Measurements from ENCODE around the gene GBX2. TPM values are rescaled to one million over a fixed set of nuclear protein-coding genes. Genes with fewer than 3 reads are reported as not detected.

The GBX2 gene
- total RNA-seq, 1 donor from 2014 or later, result not detected

DNA sequence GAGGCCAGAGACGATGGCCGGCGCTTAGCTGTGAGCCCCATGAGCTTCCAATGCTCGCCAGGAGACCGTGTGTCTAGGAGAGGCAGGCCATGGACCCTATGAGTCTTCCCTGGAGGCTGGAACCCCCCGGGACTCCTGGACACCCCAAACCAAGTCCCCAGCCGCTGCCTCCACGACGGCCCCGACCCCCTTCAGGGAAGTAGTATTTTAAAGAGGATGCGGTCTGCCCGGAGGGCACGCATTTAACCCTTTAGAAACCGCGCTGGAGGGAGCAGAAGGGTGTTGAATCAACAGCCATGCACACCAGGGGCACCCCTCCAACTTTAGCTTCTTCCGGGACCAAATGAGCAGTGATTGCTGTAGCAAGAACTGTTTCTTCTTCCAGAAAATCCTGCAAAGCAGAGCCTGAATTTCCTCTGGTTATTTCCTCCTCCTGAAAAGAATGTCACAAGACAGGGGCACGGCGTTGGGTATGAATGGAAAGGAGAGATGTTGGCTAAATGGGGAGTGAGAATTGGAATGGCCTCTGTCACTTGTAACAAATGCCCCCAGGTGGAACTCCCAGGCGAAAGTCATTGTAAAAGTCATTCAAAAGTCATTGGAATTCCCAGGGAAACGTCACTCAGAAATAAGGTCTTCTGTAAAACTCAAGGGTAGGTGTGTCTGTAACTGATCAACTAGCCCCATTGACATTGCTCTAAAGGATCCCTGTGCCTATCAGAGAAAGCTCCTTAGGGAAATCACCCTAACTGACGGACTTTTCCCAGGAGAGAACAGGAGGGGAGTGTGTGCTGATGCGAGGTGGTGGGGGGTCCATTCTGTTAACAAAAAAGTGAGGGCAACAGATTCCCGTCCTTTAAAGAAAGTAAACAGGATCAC, 5.8 kb upstream of the GBX2 start:
- H3K27ac ChIP-seq, result no peak overlapping the region
- no peak overlapping the region for H3K4me3 ChIP-seq
- DNase-seq (no peak), ATAC-seq (no peak)
- H3K27me3 ChIP-seq (ENCODE audit: low read depth), result peaks cover 94% of the 10 kb centered on the region
- H3K4me1 ChIP-seq, result peaks cover 15% of the 10 kb centered on the region
- no peaks in the 10 kb centered on the region for H3K9me3 ChIP-seq
- TF ChIP-seq, protein P1, sequence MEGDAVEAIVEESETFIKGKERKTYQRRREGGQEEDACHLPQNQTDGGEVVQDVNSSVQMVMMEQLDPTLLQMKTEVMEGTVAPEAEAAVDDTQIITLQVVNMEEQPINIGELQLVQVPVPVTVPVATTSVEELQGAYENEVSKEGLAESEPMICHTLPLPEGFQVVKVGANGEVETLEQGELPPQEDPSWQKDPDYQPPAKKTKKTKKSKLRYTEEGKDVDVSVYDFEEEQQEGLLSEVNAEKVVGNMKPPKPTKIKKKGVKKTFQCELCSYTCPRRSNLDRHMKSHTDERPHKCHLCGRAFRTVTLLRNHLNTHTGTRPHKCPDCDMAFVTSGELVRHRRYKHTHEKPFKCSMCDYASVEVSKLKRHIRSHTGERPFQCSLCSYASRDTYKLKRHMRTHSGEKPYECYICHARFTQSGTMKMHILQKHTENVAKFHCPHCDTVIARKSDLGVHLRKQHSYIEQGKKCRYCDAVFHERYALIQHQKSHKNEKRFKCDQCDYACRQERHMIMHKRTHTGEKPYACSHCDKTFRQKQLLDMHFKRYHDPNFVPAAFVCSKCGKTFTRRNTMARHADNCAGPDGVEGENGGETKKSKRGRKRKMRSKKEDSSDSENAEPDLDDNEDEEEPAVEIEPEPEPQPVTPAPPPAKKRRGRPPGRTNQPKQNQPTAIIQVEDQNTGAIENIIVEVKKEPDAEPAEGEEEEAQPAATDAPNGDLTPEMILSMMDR (IDR thresholded peaks at IDR 0.05), result no peak
- no peaks in the 10 kb centered on the region for H3K36me3 ChIP-seq
- intact Hi-C loops (cut with DNase I), result loop anchor here (10.0 kb wide), 1 partner anchor 389 kb away; no protein-coding TSS in a partner anchor

DNA sequence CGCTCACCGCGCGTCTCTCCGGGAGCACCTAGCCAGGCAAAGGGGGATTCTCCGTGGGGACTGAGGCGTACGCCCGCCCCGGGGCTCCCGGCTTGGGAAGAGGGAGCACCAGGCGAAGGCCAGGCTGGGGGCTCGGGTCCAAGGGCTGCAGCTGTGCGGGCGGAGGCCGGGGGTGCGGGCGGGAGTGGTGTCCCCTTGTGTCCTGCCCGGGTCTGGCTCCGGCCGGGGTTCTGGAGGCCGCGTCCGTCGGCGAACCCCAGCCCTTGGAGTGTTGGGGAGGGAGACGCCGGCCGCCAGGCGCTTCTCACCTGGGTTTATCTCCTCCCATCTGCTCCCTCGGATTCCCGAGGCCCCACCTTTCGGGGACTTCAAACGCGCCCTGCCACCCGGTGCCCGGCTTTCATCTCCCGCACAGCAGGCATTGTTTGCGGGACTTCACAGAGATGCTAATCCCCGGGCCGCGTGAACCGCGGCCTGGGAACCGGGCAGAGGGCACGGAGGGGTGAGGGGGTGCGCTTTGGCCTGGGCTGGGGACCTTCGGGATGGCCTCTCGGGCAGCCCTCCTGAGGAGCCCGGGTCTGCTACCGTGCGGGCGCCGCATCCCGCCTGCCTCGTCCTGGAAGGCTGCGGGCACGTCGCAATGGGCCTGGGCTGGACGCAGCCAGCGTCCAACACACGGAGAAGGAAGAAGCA, 5.0 kb upstream of the GBX2 start:
- H3K36me3 ChIP-seq, result no peaks in the 10 kb centered on the region
- no peaks in the 10 kb centered on the region for H3K9me3 ChIP-seq
- TF ChIP-seq, protein P1 (IDR thresholded peaks at IDR 0.05), result no peak
- H3K4me3 ChIP-seq, result no peak overlapping the region
- intact Hi-C loops (cut with DNase I), result loop anchor here (10.0 kb wide), 1 partner anchor 388 kb away; no protein-coding TSS in a partner anchor
- ATAC-seq (no peak), DNase-seq (no peak)
- H3K4me1 ChIP-seq, result peaks cover 15% of the 10 kb centered on the region
- no peak overlapping the region for H3K27ac ChIP-seq
- peaks cover 94% of the 10 kb centered on the region for H3K27me3 ChIP-seq (ENCODE audit: low read depth)

DNA sequence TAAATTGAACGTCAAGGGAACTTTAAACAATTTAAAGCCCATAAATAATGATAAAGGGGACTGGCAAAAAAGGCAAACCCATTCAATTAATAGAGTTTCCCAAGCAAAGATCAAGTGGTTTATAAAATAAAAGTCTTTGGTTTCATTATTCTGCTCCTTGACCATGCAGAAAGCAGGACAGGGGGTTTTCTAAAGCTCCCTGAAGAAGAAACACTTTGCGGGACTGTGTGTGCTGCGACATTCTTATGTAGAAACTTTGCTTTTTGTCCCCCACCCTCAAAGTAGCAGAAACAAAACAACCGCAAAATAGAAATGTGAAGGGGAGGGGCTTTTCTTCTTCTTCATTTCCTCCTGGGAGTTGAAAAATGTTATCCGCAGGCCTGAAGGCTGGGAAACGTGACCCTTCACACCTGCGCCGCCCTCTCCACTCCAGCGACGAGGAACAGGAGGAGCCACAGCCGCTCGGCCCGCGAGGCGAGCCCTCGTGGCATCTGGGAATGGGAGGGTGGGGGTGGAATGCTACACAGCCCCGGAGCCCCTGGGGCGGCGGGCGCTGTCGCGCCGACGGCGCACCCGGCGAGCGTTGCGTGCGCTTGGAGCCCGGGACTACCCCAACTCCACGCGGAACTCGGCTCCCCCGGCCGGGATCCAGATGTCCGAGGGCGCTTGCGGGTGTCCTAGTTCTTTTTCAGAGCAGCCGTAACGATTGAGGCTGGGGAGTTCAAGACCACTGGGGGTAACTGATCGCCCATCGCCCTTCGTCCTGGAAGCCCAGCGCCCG, 4.3 kb upstream of the GBX2 start:
- intact Hi-C loops (cut with DNase I), result loop anchor here (10.0 kb wide), 1 partner anchor 388 kb away; no protein-coding TSS in a partner anchor
- H3K4me3 ChIP-seq, result no peak overlapping the region
- DNase-seq (no peak), ATAC-seq (no peak)
- H3K36me3 ChIP-seq, result no peaks in the 10 kb centered on the region
- H3K4me1 ChIP-seq, result peaks cover 18% of the 10 kb centered on the region
- H3K27me3 ChIP-seq (ENCODE audit: low read depth), result peaks cover 94% of the 10 kb centered on the region
- H3K27ac ChIP-seq, result no peak overlapping the region
- TF ChIP-seq, protein P1 (IDR thresholded peaks at IDR 0.05), result no peak
- no peaks in the 10 kb centered on the region for H3K9me3 ChIP-seq

DNA sequence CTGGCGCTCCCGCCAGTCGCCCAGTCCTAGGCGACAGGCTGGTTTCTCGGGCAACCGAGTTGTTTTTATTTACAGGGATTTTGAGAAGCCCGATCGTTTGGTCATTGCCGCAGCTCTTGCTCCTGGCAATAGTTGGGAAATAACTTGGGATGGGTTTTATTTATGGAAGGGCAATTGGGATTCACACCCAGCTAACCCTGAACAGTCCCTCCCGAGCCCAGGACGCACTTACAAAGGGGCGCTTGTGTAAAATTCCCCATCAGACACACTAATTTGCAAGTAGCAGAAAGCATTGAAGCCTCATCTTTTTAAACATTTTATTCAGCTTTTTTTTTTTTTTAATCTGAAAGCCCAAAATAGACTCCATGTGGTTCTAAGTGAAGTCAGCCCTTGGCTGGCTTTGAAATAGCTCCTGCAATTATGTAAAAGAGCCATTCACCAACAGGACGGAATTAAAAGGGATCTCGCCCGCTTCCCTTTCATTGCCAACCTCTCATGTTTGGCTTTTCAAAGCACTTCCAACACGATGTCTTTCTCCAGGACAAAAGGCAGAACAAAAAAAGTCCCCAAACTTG, 3.6 kb upstream of the GBX2 start:
- intact Hi-C loops (cut with DNase I), result loop anchor here (10.0 kb wide), 1 partner anchor 387 kb away; no protein-coding TSS in a partner anchor
- no peaks in the 10 kb centered on the region for H3K36me3 ChIP-seq
- H3K27ac ChIP-seq, result no peak overlapping the region
- H3K4me3 ChIP-seq, result no peak overlapping the region
- H3K27me3 ChIP-seq (ENCODE audit: low read depth), result peaks cover 94% of the 10 kb centered on the region
- TF ChIP-seq, protein P1 (IDR thresholded peaks at IDR 0.05), result no peak
- peaks cover 24% of the 10 kb centered on the region for H3K4me1 ChIP-seq
- no peak for DNase-seq
- no peak for ATAC-seq
- H3K9me3 ChIP-seq, result no peaks in the 10 kb centered on the region
